Hippocampal formation (tissue), 2 donors: ENCODE measurements around the gene RPS15.
"Not testable (repeated sequence)": the region's sequence is repeated elsewhere in the genome, so short reads cannot be mapped to it uniquely, and the experiment has no call there.

Experiments
- DNase-seq, 2 donors: peaks; one replicate each; lab custom pipeline; 2025; lab: John Stamatoyannopoulos, UW

Gene RPS15

GRCh38 chr19:1434577-1435060 is 3.6 kb upstream of the RPS15 start:
- no peak for DNase-seq

- no peak for DNase-seq
Observed at GRCh38 chr19:1435378-1435989, 2.7 kb upstream of the RPS15 start.

DNA sequence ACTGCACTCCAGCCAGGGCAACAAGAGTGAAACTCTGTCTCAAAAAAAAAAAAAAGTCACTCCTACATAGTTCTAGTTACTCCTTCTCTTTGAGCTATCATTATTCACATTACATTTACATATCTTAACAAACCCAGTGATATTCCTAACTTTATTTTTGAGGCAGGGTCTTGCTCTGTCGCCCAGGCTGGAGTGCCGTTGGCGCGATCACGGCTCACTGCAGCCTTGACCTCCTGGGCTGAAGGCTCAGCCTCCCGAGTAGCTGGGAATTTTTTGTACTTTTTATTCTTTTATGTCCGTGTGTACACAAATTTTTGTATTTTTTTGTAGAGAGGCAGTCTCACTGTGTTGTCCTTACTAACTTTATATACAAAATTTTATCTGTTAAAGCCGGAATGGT is 587 bp upstream of the RPS15 start:
- DNase-seq: no peak

DNA sequence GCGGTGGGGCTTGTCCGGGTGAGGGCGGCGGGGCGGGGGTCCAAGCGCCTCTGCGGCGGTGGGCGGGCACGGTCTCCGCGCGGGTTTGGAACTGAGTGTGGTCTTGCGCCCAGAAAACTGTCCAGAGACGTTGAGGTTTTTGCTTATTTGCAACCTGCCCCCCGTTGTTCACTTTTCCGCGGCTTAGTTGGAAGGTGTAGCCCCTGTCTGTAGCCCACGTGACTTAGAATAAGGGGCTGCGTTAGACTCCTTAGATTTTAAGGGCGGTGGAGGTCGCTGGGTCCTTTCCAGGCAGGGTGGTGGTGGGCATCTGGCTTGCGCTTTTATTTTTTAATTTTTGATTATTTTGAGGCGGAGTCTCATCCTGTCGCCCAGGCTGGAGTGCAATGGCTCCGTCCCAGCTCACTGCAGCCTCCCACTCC is 748 bp downstream of the RPS15 start:
- DNase-seq: no peak

- not testable (repeated sequence) for DNase-seq
Observed at GRCh38 chr19:1439525-1440417, 1.6 kb downstream of the RPS15 start.

DNA sequence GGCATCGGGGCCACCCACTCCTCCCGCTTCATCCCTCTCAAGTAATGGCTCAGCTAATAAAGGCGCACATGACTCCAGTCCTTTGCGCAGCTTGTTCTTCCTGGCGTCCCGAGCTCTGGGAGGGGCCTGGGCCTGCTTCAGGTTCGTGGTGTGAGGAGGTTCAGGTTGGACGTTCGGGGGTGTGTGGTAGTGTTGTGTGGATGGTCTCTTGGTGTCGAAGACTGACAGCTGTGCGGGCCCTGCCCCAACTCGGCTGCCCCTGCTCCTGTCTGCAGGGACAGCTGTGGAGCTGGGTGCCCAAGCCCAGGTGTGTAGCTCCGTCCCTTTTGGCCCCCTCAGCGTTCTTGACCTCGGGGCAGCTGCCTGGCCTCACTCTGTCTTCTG is 2.2 kb downstream of the RPS15 start:
- no peak for DNase-seq

DNA sequence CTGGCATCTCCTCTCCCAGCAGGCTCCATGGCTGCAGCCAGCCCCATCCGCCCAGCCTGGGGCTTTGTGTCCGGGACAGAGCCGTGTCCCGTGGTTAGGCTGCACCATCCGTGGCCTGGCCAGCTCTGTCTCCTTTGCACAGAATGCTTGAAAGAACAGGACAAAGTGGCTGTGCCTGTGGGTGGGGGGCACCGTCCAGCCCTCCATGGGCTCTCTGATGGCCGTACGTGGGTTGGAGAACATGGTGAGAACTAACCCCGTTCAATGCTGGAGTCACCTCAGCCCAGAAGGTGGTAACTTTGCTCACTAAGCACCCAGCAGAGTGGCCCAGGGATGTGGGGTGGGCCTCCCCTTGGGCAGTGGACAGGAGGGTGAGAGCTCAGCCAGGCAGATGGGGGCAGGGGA is 2.8 kb downstream of the RPS15 start:
- DNase-seq: no peak

GRCh38 chr19:1441677-1442438 is 3.7 kb downstream of the RPS15 start:
- no peak for DNase-seq

DNA sequence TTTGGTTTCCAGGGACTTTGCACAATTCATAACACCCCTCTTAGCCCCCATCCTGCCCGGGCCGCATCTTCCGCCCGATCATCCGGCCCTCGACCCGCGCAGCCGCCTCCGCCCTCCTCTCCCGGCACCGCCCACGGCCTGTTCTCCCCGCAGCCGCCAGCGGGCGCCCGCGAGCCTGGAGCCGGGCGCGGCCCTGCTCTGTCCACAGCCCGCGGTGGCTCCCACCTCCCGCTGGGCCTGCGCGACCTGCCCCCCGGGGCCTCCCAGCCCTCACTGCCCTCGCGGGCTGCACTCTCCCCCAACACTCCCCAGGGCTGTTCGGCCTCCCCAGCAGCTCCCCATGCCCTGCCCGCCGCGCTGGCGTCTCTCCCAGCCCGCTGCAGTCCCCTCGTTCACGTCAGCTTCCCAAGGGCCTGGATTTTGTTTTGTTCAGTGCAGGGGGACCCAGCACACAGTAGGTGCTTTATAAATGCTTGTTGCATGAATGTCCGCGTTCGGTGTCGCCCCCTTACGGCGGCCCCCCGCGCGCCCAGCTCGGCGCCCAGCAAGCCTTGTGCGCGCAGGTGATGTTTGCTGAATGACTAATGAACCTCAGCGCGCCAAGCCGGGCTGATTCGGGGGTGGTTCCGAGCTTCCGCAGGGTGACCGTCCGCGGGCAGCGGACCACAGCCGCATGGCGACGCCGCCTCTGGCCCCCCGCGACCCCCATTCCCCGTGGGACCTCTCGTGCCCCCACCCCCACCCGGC is 7.2 kb downstream of the RPS15 start:
- peak; percentile 45 to 66 for DNase-seq

GRCh38 chr19:1445932-1446712 is 7.9 kb downstream of the RPS15 start:
- no peak for DNase-seq

DNA sequence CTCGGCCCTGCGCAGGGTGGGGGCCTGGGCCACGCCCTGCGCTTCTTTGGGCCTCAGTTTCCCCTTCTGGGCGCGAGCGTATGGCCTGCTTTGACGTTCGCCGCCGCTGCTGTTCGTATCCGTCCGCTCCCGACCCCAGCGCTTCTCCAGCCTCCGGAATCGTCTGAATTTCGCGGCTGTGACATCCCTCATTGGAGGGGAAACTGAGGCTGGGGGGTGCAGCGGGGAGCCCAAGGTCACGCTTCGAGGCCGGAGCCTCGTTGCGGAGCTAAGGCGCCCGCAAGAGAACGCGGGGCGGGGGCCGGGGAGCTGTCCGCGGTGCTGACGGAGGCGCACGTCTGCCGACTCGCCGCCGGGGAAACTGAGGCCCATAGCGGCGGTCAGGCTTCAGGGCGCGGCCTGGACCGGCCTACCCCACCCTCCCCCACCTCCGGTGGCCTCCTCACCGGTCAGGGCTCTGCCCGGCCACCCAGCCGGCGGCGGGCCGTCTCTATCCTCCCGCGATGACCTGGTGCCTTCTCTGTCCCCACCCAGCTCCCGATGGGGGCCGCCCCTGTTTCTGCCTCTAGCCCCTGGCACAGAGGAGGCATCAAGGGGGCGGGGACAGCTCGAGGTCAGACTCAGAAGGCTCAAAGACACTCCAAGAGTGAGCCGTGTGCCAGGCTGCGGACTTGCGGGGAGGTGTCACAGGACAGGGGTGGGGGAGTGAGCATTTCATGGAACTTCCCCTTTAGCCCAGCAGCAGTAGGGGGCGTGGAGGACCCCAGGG is 8.7 kb downstream of the RPS15 start:
- no peak for DNase-seq

GRCh38 chr19:1447504-1447903 is 9.3 kb downstream of the RPS15 start:
- no peak for DNase-seq

DNA sequence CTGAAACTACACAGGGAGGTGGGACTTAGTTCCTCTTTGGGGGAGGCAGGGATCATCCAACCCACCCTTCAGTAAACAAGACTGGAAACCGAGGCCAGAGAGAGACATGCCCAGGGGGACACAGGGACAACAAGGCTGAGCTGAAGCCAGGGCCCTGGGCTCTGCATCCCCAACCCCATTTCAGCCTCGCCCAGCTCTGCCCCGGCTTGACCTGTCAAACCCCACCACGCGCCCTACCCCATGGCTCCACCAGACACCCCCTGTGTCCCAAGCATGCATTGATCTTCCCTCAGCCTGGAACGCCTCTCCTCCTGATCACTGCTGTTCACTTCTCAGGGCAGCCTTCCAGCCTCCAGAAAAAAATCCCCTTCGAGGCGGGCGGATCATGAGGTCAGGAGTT is 9.7 kb downstream of the RPS15 start:
- no peak for DNase-seq

GRCh38 chr19:1449467-1450442 is 11.6 kb downstream of the RPS15 start, which contains the start of gene APC2:
Gene APC2, plus strand, starts transcription at chr19:1450121. Its CDS starts 2,881 bp downstream, at chr19:1453002.
- peak; percentile 57 to 72 for DNase-seq

- DNase-seq: peak; percentile 16 to 30
Observed at GRCh38 chr19:1450735-1451731, 12.8 kb downstream of the RPS15 start.

- peak; percentile 54 to 56 for DNase-seq
Observed at GRCh38 chr19:1451916-1452801, 14.0 kb downstream of the RPS15 start.
